NCI-H748 (cell line): ENCODE data around the gene SEMA4A.
"Not testable (repeated sequence)": the region's sequence is repeated elsewhere in the genome, so short reads cannot be mapped to it uniquely, and the experiment has no call there.

Experiments used
- DNase-seq: peaks from one replicate; lab custom pipeline; 2025; ENCODE audit not compliant: unreplicated experiment; lab: John Stamatoyannopoulos, UW

Gene SEMA4A

GRCh38 chr1:156118177-156118868 lies 35.1 kb upstream of the SEMA4A start:
- no peak for DNase-seq

- DNase-seq, result no peak
Measured at GRCh38 chr1:156119503-156120209, 33.7 kb upstream of the SEMA4A start.

DNA sequence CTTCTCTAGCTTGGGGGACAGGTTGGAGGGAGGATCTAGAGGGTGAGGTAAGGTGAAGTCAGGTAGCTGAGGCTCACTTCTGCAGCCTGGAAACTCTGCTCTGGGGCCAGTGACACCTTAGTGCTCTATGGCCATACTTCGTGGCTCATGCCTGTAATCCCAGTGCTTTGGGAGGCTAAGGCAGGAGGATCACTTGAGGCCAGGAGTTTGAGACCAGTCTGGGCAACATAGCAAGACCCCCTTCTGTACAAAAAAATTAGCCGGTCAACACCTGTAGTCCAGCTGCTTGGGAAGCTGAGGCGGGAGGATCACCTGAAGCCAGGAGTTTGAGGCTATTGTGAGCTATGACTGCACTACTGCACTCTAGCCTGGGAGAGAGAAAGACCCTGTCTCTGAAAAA lies 33.1 kb upstream of the SEMA4A start:
- no peak for DNase-seq

- not testable (repeated sequence) for DNase-seq
Measured at GRCh38 chr1:156121005-156121404, 32.4 kb upstream of the SEMA4A start.

DNA sequence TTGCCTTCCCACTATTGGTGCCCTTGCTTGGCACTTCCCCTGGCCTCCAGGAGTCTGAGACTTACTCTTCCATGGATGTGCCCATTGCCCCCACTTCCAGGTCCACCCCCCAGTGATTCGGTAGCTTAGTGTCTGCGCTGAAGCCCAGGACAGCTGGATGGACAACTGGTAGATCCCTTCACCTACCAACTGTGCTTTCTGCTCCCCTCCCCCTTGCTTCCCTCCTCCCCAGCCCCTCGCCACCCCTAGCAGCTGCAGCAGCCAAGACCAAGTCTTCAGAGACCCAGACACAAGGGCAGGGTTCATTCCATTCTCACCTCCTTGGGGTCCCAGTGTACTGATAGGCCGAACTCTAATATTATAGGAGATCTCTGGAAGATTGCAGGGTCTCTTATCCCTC lies 31.9 kb upstream of the SEMA4A start:
- no peak for DNase-seq

DNA sequence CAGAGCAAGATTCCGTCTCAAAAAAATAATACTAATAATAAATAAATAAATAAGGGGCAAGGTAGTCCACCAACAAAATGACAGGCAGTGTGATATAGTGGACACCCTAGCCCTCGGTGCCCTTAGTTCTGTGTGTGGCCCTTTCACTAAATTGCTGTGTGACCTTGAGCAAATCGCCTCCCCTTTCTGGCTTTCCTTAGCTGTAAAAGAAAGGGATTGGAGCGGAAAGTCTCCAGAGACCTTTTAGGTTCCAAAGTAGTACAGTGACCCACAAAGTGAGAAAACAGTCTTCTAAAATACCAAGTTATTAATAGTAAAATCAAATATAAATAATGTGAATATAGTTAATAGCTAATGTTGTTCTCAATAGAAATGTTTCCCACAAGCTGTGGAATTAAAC lies 31.3 kb upstream of the SEMA4A start:
- DNase-seq, result no peak

- DNase-seq, result no peak
Measured at GRCh38 chr1:156122519-156123355, 30.6 kb upstream of the SEMA4A start.

DNA sequence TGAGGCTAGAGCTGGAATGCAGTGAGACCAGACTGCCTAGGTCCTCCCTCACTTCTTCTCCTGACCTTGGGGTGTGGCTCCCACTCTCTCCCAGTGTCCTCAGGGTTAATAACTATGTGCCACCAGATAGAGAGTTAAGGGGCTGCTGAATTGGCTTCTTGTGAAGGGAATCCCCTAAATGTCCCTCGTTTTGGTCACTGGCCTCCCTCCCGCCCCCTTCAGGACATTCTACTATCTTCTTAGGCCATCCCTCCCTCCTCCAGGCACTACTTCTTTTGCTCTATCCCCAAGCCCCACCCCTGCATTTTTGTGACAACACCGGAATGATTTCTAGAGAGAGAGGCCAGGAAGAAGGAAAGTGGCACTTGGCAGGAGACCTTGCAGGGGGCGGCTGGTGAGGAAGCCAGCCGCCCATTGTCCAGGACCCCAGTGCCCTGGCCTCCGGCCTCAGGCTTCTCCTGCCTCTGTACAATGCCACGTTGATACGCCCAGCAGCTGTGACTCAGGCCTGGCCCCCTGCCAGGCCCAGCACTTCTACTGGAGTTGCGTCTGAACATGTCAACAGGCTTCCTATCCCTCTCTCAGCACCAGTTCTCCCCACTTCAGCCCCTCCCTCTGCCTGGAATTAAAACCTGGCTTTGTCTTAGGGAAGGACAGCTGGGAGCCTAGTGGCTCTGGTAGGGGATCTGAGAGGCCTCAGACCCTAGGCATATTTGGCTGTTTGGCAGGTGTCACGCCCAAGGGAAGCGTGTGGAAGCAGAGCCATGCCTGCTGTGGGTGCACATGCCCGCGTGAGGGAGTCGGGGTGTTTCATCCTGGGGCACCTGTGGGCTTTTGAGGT lies 29.8 kb upstream of the SEMA4A start:
- peak; percentile 90 for DNase-seq

- no peak for DNase-seq
Measured at GRCh38 chr1:156124557-156125483, 28.6 kb upstream of the SEMA4A start.

DNA sequence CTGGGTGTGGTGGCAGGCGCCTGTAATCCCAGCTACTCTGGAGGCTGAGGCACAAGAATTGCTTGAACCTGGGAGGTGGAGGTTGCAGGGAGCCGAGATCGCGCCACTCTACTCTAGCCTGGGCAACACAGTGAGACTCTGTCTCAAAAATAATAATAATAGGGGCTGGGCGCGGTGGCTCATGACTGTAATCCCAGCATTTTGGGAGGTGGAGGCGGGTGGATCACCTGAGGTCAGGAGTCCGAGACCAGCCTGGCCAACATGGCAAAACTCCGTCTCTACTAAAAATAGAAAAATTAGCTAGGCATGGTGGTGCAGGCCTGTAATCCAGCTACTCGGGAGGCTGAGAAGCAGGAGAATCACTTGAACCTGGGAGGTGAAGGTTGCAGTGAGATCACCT lies 27.8 kb upstream of the SEMA4A start:
- DNase-seq, result not testable (repeated sequence)

DNA sequence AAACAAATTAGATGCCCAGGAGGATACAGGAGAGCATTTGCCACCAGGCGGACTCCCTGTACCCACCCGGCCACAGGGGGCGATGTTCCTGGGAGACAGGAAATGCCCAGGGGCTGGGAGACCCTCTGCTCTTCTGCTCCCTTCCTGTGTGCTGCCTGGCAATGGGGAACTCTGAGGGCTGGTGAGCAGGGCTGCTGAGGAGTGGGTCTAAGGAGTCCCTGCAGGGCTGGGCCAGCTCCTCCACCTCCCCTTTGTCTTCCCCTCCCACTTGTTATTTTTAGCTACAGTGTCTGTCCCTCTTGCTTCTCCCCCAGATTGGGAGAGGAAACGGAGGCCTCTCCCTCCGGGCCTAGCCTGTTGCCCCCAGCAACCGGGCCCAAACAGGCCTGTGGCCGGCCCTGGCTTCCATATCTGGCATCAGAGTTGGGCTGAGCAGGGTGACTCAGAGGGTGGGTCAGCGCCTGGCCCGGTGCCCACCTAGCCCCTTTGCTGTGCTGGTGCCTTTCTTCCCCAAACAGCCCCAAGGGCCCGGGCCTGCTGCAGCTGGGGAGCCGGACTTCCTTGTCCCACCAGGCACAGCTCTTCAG lies 27.2 kb upstream of the SEMA4A start:
- peak; percentile 44 for DNase-seq

DNA sequence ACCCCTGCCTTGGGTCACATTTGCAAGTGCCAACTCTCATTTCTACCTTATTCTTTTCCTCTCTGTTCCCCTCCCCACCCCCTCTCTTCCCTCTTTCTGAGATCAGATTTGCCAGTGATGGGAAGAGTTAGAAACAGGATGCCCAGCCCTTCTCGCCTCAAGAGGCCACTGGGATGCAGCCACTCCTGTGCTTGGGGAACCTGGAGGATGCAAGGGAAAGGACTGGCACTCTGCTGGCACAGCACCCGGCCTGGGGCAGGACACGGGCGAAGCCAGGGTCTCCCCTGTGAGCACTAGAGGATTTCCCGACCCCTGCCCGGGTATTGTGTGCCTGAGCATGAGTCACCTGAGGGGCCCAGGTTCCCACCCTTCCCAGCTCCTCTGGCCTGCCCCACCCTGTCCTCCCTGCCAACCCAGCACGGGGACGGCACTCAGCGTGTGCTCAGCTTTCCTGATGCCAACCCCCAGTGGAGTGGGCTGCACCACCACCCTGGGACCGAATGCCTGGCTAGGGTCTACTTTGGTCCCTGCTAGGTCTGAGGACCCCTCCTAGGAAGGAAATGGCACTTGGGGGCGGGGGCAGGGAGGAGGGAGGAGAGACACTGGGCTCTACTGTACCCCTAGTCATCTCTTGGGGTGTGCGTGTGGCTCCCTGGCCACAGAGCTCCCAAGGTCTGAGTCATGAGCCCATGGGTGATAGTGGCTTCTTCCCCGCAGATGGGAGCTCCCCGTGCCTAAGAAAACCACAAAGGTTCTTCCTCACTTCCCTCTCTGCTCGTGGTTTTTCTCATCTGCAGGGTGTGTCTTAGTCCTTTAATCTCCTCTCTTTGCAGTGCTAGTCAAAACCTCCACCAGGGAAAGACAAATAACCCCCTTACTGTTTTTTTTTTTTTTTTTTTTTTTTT lies 26.5 kb upstream of the SEMA4A start:
- no peak for DNase-seq

DNA sequence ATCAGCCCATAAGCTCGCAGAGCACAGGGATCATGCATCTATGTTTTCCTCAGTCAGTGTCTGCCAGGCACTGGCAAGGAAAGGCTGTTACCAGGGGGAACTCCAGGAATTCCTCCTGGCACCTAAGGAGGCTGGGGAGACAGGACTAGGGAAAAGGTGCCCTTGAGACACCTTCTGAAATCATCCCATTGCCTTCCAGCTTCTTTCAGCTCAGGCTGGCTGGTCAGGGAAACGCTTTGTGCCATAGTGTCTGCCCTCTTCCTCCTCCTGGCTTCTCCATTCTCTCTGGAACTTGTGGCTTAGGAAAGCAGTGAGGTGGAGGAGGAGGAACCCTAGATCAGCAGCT lies 25.1 kb upstream of the SEMA4A start:
- DNase-seq, result no peak

- no peak for DNase-seq
Measured at GRCh38 chr1:156128654-156129597, 24.5 kb upstream of the SEMA4A start.

GRCh38 chr1:156129687-156130577 lies 23.5 kb upstream of the SEMA4A start:
- DNase-seq, result peak; percentile 55

DNA sequence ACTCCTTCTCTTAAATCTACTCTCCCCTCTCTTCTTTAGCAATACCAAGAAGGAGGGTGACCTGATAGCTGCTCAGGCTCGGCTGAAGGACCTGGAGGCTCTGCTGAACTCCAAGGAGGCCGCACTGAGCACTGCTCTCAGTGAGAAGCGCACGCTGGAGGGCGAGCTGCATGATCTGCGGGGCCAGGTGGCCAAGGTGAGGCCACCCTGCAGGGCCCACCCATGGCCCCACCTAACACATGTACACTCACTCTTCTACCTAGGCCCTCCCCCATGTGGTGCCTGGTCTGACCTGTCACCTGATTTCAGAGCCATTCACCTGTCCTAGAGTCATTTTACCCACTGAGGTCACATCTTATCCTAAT lies 22.8 kb upstream of the SEMA4A start:
- DNase-seq, result no peak
